ENCODE results near the gene WDR93.

Gene WDR93

DNA sequence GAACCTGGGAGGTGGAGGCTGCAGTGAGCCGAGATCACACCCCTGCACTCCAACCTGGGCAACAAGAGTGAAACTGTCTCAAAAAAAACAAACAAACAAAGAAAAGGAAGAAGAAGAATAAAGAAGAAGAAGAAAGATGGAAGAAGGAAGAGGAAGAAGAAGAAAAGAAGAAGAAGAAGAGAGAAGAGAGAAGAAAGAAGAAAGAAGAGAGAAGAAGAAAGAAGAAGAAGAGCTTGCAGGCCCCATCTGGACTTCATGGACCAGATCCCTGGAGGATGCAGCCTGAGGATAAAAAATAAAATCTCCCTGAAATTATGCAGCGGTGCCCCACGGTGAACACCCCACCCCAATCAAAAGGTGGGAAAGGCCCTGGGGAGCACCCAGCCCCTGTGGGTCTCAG, 69.2 kb downstream of the WDR93 start:
- DNase-seq = no peak
- in situ Hi-C loops (cut with HindIII; ENCODE audit: low pct_ligation_motif_present, low pct_unique_long_range_greater_than_20kb, low sequenced_read_pairs) = no loop called here

DNA sequence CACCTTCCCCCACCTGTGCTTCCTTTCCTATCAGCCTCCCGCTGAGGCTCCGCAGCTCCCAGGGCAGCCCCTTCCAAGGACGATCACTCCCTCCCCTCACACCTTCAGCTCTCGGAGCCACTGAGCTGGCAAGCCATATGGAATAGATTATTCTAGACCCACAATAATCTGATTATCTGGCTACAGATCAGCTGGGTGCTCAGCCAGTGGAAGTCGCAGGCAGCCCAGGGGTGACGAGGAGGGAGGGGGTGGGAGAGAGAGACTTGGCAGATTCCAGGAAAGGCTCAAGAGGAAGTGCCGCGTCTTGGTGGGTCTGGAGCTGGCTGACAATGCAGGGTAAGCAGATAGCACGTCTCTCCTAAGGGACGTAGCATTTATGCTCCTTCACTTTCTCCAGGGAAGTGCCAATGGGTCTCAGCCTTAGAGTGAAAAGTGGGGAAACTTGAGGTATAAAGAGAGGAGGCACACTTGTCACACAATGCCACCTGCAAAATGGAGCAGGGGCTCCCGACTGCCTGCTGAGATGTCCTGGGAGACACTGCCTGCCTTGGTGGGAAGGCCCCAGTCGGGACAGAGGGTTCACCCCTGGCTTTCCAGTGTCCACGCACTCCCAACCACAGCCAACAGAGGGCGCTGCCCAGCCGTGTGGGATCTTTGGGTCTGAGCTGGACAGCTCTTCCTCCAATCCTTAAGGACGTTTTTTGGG, 69.8 kb downstream of the WDR93 start:
- peak; percentile 74 for DNase-seq
- in situ Hi-C loops (cut with HindIII; ENCODE audit: low pct_ligation_motif_present, low pct_unique_long_range_greater_than_20kb, low sequenced_read_pairs) = no loop called here

DNA sequence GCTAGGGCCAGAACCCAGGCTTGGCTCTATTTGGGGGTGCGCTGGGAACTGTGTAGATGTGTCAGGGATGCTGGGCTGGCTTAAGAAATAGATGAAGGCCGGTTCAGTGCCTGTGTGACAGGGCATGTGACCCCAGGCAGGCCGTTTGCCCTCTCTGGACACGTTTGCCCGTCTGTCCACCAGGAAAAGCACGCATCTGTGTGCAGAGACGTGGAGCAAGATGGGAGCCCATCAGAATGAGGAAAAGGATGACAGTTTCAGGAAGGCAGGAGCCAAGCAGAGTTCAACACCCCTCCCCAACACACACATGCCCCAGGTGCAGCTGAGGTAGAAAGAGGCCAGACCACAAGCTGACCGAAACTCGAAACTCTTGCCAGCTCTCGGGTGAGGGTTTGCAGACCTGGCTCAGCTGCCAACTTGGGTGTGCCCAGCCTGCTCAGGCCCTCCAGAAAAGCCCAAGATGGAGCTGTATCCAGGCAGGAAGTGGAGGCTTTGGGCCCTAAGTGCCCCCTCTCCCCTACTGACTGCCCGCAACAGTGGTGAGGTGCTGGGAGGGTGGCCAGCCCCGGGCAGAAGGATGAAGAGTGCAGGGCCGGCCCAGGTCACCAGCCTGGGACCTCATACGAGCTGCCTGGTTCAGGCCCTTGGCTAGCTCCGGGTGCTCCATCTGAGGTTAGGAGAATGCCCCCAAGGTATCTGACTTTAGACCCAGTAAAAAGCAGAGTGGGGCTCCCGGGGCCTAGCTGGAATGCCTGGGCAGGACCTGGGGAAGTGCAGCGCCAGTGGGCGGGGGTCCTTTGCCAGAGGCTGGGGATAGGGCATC, 70.6 kb downstream of the WDR93 start:
- in situ Hi-C loops (cut with HindIII; ENCODE audit: low pct_ligation_motif_present, low pct_unique_long_range_greater_than_20kb, low sequenced_read_pairs) = no loop called here
- no peak for DNase-seq

DNA sequence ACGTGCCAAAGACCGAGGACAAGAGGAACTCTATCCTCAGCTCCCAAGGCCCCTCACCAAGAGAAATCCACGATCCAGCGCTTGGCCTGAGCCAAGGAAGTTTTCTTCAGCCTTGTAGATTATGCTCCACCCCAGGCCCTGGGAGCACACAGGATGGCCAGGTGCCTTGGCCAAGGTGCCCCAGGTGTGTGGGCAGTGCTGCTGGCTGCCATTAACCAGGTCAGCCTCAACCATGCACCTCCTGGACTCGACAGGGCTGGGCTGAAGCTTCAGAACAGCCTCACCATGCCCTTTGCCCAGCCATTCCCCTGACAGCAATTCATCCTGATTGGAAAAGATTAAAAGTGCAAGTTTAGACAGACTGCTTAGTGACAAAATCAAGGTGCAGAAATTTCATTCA, 71.3 kb downstream of the WDR93 start:
- DNase-seq = no peak
- in situ Hi-C loops (cut with HindIII; ENCODE audit: low pct_ligation_motif_present, low pct_unique_long_range_greater_than_20kb, low sequenced_read_pairs) = no loop called here

DNA sequence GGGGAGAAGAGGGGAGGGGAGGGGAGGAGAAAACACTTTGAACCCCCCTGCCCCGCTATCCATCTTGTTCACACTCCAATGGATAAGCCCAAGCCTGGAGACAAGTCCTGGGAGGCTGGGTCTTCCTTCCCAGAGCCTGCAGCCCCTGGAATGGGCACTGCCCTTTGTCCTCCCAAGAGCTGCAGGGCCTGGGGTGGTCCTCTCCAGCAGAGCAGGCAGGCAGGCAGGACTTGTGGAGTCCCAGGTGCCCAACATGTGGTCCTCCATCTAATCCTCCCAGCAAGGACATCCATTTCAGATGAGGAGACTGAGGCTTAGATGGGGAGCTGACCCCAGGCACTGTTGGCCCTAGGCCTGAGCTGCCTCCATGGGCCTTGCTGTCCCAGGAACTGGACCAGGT, 75.1 kb downstream of the WDR93 start:
- DNase-seq = no peak
- in situ Hi-C loops (cut with HindIII; ENCODE audit: low pct_ligation_motif_present, low pct_unique_long_range_greater_than_20kb, low sequenced_read_pairs) = no loop called here

DNA sequence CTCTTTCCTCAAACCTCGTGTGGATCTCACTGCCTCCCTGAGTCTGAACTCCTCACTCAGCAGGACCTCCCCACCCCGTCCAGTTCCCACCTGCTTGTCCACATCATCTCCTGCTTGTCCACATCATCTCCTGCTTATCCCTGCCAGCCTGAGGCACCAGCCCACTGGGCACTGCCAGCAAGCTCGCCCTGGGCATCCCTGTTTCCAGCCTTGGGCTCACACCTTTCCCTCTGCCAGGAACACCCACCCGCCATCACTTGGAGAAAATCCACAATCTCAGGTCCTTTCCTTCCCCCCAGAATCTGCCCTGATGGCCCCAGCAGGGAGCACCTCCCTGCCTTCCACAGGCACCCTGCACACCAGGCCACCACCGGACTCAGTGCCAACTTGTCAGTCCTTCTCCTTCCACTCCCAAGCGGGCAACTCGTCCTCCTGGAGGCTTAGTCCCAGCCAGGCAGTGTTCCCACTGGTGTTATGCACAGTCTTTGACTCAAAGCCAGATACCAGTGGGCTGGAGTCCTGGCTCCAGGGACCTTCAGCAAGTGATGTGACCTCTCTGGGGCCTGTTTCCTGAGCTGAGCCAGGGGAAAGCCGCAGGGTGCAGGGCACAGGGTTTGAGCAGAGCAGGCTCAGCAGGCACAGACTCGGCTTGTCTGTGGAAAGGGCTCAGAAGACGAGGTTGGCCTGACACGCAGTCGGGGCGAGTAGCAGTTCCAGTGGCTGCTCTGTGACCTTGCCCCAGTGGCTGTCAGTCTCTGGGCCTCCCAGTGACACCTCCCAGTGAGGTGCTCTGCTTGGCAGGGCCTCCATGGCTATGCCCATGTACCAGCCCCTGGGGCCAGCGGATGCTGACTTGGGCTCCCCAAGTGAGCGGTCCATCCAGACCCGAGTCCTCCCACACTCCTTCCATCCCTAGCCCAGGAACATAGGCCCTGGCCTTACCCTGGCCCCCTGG, 76.0 kb downstream of the WDR93 start:
- in situ Hi-C loops (cut with HindIII; ENCODE audit: low pct_ligation_motif_present, low pct_unique_long_range_greater_than_20kb, low sequenced_read_pairs) = no loop called here
- no peak for DNase-seq

DNA sequence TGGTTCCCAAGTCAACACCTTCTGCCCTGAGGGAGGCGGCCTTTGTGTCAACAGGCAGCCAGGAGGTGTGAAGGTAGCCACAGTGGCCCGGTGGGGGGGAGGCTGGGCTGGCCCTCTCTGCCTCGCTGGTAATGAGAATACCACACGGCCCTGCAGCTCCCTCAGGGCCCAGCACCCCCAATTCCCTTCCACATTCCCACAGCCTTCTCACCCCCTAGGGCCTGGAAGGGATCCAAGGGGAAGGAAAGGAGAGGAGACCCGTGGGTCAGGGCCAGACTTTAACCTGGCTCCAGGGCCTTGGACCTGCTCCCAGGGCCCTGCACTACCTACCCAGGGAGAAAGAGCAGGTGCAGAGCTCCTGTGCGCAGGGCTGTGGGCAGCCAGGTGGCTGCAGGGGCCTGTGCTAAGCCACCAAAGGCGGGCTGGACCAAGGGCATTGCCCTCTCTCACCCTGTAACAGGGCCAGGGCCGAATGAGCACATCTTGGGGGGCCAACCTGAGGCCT, 76.9 kb downstream of the WDR93 start:
- no peak for DNase-seq
- in situ Hi-C loops (cut with HindIII; ENCODE audit: low pct_ligation_motif_present, low pct_unique_long_range_greater_than_20kb, low sequenced_read_pairs) = no loop called here

DNA sequence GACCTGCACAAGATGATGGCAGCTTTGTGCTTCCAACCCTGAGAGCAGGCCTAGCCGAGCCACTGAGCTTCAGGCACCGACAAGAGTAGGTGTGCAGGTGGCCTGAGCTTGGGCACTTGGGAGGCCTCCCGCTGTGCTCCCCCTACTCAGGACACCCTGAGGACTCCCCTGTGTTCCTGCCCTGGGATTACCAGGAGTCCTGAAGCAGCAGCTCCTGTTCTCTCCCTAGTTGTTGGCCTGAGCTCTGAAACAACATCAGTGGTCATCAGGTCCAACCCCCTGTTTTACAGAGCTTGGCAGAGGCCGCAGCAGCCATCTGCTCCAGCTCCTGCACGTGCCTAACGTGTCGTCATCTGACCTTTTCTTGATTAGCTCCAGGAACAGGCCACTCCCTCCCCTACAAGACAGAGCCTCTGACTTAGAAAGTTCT, 77.5 kb downstream of the WDR93 start:
- no peak for DNase-seq
- in situ Hi-C loops (cut with HindIII; ENCODE audit: low pct_ligation_motif_present, low pct_unique_long_range_greater_than_20kb, low sequenced_read_pairs) = no loop called here

DNA sequence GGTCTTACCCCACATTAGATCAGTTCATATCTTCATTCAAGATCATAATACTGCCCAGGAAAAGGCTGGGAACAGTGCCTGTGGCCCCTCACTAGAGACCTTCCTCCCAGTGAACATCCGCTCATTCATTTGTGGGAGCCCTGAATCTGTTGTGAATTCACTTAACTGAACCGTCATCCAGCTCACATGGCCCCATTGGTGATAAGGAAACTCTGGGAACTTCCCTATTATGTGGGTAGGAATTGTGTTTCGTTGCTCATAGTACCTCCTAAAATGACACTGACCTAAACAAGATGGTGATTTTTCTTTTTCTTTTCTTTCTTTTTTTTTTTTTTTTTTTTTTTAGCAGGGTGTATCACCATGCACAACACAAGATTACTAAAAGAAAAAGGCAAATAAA, 78.8 kb downstream of the WDR93 start:
- no peak for DNase-seq
- in situ Hi-C loops (cut with HindIII; ENCODE audit: low pct_ligation_motif_present, low pct_unique_long_range_greater_than_20kb, low sequenced_read_pairs) = no loop called here

DNA sequence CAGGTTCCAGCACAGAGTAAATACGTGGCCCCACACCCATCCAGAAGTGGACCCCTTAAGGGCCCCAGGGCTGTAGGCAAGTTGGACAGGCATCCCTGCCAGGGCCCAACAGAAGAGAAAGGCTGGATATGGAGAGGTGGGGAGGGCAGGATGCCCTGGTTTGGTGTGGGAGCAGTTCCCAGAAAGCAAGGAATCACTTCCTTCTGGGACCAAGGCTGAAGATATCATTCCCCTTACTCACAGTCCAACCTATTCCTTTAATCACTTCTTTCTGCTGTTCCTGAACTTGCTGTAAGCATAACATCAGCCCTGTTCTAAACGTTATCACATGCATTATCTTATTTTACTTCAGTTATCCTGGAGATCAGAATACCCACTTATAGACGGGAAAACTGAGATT, 79.4 kb downstream of the WDR93 start:
- DNase-seq = no peak
- in situ Hi-C loops (cut with HindIII; ENCODE audit: low pct_ligation_motif_present, low pct_unique_long_range_greater_than_20kb, low sequenced_read_pairs) = no loop called here

DNA sequence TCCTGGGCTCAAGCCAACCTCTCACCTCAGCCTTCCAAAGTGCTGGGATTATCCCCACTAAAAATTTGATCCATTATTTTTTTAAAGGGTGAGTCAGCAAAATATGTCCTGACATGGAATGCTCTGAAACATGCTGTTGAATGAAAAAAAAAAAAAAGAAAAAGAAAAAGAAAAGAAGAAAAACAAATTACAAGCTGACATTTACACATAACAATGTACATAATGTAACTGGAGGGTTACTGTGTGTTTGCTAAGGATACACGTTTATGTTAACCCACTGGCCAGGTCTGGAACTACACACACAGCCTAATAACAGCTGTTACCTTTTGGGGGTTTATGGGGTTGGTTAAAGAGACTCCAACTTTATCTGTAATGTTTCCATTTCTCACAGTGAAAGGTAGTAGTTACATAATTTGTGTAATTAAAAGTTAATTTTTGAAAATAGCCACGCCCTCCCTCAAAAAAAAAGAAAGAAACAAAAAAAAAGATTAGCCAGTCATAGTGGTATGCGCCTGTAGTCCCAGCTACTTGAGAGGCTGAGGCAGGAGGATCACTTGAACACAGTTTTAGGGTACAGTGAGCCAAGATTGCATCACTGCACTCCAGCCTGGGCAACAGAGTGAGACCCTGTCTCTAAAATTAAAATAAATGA, 82.4 kb downstream of the WDR93 start:
- DNase-seq = peak; percentile 8
- in situ Hi-C loops (cut with HindIII; ENCODE audit: low pct_ligation_motif_present, low pct_unique_long_range_greater_than_20kb, low sequenced_read_pairs) = no loop called here

DNA sequence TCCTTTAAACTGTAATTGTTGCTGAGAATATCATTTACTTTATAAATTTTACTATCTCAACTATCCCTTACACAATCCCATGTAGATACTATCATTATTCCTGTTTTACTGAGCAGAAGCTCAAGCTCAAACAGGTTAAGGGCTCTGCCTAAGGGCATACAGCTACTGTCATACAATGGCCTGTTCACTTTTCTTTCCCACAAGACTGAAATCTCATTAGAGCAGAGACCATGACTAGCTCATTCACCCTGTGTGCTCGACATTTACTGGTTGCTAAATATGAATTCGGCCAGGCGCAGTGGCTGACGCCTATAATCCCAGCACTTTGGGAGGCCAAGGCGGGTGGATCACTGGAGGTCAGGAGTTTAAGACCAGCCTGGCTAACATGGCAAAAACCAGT, 83.9 kb downstream of the WDR93 start:
- in situ Hi-C loops (cut with HindIII; ENCODE audit: low pct_ligation_motif_present, low pct_unique_long_range_greater_than_20kb, low sequenced_read_pairs) = no loop called here
- DNase-seq = no peak

DNA sequence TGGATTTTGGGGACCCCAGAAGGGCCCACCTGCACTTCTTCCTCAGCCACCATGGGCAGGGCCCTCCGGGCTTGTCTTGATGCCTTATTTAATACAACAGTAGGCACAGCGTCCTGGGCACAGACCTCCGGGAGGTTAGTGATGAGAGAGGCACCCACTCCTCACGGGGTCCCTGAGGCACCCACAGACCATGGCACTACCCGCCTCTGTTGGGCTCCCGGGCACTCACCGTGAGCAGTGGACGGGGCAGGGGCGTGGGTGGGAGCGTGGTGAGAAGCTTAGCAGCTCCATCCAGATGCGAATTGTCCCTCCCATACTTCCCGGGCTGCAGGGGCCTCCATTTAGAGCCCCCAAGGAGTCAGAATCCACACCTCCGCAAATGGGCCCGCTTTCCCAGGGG, 85.2 kb downstream of the WDR93 start:
- in situ Hi-C loops (cut with HindIII; ENCODE audit: low pct_ligation_motif_present, low pct_unique_long_range_greater_than_20kb, low sequenced_read_pairs) = no loop called here
- DNase-seq = no peak

DNA sequence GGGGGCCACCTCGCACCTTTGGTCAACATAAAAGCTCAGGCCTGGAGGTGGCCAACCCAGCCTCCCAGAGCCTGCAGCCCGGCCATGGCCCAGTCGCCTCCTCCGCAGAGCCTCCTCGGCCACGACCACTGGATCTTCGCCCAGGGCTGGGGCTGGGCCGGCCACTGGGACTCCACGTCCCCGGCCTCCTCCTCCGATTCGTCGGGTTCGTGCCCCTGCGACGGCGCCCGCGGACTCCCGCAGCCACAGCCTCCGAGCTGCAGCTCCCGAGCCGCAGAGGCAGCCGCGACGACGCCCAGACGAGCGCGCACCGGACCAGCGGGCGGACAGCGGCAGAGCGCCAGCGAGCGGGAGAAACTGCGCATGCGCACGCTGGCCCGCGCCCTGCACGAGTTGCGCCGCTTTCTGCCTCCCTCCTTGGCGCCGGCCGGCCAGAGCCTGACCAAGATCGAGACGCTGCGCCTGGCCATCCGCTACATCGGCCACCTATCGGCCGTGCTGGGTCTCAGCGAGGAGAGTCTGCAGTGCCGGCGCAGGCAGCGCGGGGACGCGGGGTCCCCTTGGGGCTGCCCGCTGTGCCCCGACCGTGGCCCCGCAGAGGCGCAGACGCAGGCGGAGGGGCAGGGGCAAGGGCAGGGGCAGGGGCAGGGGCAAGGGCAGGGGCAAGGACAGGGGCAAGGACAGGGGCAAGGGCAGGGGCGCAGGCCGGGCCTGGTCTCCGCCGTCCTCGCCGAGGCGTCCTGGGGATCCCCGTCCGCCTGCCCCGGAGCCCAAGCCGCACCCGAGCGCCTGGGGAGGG, 85.9 kb downstream of the WDR93 start, which contains the start of gene MESP2:
Gene MESP2, plus strand, starts transcription at position 59 of the 799 bp plus-strand sequence. Its CDS starts 26 bp downstream, at position 85.
- peak; percentile 79 for DNase-seq
- in situ Hi-C loops (cut with HindIII; ENCODE audit: low pct_ligation_motif_present, low pct_unique_long_range_greater_than_20kb, low sequenced_read_pairs) = no loop called here

DNA sequence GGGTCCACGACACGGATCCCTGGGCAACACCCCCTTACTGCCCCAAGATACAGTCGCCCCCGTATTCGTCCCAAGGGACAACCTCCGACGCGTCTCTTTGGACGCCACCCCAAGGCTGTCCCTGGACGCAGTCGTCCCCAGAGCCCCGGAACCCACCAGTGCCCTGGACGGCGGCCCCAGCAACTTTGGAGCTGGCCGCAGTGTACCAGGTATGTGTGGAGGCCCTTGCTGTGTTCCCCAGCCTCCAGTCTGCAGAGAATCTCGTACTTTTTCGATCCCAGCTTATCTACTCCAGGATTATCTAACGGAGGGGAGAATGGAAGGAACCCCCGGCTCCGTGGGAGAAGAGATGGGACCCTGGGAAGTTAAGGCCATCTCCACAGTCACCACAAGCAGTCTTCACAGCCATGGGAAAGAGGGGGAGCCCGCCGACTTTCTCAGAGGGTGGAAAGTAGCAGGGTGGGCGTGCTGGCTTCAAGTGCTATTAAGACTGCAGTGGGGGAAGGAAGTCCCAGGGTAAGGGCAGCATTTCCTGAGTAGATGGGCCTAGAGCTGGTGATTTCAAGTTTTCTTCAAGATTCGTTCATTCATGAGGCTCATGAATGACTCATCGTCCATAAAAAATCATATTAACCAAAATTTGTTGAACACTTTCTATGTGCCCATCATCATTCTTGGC, 86.6 kb downstream of the WDR93 start:
- no peak for DNase-seq
- in situ Hi-C loops (cut with HindIII; ENCODE audit: low pct_ligation_motif_present, low pct_unique_long_range_greater_than_20kb, low sequenced_read_pairs) = no loop called here

DNA sequence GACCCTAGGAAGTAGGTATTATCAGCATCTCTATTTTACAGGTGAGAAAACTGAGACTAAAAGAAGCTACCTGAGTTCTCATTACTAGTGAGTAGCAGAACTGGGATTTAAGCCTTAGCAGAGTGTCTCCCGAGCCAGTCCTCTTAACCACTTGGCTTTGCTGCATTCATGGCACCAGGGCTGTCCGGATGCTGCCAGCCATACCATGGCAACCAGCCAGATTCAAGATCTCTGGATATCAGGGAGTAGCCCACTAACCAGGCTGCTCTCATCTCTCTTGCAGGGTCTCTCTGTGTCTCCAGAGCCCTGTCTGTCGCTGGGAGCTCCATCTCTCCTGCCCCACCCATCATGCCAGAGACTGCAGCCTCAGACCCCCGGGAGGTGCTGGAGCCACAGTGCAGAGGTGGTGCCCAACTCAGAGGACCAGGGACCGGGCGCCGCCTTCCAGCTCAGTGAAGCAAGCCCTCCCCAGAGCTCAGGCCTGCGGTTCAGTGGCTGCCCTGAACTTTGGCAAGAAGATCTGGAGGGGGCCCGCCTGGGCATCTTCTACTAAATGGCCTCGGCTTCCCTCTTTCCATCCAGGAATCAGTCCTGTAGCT, 87.3 kb downstream of the WDR93 start:
- in situ Hi-C loops (cut with HindIII; ENCODE audit: low pct_ligation_motif_present, low pct_unique_long_range_greater_than_20kb, low sequenced_read_pairs) = no loop called here
- no peak for DNase-seq

DNA sequence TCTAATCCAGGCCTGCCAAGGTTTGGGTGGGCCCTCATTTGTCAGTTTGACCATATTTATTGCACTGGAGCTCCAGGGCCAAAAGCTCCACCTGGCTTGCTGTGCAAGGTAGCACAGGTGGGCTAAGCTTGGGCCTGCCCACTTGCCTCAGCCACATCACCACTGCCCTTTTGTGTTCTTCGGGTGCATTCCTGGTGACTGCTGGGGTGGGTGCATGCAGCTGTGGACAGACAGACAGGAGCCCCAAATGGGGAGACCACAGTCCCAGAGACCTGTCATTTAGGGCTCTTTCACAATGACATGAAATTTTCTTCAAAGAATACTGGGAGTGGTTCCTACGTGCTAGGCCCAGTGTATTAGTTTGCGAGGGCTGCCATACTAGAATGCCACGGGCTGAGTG, 88.2 kb downstream of the WDR93 start:
- in situ Hi-C loops (cut with HindIII; ENCODE audit: low pct_ligation_motif_present, low pct_unique_long_range_greater_than_20kb, low sequenced_read_pairs) = no loop called here
- no peak for DNase-seq
